Fibroblast of skin of scalp (primary cell): ENCODE measurements around the gene PTRH2. TPM values are rescaled to one million over a fixed set of nuclear protein-coding genes. Genes with fewer than 3 reads are reported as not detected.
"Not testable (repeated sequence)": the region's sequence is repeated elsewhere in the genome, so short reads cannot be mapped to it uniquely, and the experiment has no call there.

Experiments
- DNase-seq: peaks from one replicate; pipeline ENCODE4 v3.0.0-alpha.2; 2013
- polyA plus RNA-seq, 2 experiments: library from polyadenylated mRNA; unstranded; fragments of 120-200 nt; gene quantifications; one replicate each; pipeline ENCODE4 v1.2.1, GENCODE V29; 2013; ENCODE audit not compliant: insufficient read length in 2 of 2

PTRH2 gene
- polyA plus RNA-seq (2013, experiment 1 of 2; ENCODE audit: insufficient read length), result 18.7 TPM
- 19.6 TPM for polyA plus RNA-seq (2013, experiment 2 of 2; ENCODE audit: insufficient read length)

DNA sequence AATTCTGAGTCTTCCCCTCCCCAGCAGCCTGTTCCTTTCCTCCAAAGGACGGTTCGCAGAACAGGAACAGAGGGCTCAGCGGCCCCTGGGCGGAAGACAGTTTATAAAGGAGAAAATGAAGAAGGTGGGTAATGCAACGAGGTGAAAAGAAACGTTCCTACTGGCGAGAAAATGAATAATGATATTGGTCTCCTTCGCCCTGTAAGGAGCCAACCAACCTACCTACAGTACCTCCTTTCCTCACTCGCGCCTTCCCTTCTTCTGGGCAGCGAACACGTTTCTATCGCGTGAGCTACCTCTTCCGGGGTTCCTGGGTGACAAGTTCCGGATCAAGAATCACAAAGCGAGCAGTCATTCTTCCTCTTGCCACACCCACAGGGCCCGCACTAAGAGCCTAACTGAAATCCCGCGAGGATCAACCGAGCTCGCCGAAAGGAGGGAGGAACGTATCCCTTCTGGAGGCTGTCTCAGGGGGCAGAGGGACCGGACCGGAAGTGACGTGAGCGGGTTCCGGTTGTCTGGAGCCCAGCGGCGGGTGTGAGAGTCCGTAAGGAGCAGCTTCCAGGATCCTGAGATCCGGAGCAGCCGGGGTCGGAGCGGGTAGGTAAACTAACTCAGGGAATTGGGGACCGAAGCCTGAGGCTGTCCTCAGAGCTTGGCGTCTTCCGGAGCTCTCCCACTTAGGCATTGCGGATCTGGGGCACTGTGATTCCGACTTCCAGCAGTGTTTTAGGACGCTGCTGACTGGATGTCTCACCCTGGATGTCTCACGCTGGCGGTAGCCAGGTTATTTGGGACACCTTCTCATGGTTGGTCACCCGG lies at the start of gene PTRH2, which contains the start of gene VMP1:
PTRH2 (minus strand) TSS at position 282 of the 822 bp plus-strand sequence. CDS start 9,452 bp downstream, outside the sequence.
VMP1 (plus strand) TSS at position 506 of the 822 bp plus-strand sequence. CDS start 23,793 bp downstream, outside the sequence.
- DNase-seq, result peak; percentile 100

DNA sequence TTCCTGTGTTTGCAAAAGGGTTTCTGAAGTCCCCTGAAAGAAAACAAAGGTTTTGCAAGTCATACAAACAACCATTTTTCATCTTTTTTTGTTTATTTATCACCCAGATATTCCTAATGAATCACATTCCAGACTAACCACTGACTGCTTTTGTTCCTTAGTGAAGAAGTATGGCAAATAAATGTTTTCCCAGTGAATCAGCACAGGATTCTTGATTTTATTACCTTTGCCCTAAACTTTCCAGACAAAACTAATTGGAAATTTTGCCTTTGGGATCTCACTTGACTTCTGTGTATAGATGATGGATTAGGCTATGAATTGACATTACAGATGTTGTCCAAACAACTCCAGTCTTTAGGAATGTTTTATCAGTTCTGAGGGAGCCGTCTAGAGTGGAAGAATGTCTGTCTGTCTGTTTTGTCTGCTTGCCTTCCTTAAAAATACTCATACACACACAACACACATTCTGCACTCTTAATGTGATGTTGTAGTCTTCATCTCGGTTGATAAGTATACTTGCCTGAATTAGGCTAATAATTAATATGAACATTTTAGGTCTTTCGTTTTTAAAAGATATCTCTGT lies 49.1 kb upstream of the PTRH2 start:
- DNase-seq, result peak; percentile 95

DNA sequence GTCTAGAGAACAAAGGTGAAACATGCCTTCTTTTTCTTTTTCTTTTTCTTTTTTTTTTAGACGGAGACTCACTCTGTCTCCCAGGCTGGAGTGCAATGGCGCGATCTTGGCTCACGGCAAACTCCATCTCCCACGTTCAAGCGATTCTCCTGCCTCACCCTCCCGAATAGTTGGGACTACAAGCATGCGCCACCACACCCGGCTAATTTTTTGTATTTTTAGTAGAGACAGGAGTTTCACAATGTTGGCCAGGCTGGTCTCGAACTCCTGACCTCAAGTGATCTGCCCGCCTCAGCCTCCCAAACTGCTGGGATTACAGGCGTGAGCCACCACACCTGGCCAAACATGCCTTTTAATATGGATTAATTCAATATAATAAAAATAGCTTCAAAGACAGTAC lies 47.8 kb upstream of the PTRH2 start:
- DNase-seq, result not testable (repeated sequence)

DNA sequence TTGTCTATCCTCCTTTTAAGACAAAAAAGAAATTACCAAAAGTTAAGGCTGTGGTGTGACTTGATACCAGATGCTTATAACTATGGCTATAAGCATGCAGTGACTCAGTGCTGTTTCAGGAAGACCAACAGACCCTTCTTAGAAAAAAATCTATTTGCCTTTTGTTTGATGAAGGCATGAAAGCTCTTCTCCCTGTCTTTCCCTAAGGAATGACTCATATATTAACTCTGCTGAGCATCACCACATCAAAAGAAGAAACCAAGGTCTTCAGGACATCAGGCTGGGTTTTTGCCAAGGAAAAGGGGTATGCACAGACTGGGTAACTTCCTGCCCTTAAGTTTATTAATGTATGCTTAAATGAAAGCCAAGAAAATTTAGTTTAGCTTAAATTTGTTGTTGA lies 47.3 kb upstream of the PTRH2 start:
- peak; percentile 98 for DNase-seq

DNA sequence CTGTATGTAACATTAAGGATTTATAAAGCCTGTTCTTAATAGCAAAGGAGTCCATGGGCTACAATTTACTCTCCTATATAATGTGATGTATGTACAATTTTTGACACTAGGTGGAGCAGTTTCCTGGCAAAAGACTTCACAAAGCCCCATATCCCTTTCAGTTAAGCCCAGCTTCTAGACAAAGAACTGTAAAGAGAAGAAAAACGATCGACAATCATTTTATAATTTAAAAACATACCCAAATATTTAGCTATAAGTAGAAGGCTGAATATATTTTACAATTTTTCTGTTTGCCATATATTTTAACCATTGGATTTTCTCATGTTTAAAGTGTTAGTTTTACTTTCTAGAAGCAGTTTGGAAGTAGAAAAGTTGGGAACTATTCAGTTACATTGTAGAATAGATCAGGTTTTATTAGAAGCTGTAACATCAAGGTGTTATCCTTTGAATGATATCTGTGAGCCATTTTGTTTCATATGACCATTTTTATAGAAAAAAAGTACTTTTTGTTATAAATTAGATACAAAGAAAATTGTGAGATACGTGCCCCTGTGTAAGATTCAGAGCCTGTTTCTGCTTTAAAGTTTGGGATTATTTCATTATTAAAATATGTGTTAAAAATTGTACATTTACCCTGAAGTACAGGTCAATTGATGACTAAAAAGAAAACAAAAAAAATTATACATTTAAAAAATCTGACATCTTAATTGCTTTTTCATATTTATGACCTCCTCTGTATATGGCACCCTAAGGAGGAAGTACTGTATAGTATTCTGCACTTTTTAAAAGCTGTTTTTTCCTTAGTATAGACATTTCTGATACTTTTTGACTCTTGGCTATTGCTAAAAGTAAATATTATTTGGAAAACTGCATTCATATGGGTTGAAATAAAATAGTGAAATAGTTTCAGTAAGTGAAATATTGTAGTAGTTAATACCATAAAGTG lies 46.6 kb upstream of the PTRH2 start:
- peak; percentile 90 for DNase-seq

DNA sequence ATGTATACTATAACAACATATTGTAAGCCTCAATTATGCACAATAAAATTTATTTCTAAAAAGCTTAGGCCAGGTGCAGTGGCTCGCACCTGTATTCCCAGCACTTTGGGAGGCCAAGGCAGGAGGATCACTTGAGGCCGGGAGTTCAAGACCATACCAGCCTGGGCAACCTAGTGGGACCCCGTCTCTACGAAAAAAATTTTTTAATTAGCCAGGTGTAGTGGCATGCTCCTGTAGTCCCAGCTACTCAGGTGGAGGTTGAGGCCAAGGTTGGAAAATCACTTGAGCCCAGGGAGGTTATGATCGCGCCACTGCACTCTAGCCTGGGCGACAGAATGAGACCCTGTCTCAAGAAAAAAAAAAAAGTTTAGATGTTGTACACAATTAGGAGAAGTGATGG lies 45.7 kb upstream of the PTRH2 start:
- no peak for DNase-seq

DNA sequence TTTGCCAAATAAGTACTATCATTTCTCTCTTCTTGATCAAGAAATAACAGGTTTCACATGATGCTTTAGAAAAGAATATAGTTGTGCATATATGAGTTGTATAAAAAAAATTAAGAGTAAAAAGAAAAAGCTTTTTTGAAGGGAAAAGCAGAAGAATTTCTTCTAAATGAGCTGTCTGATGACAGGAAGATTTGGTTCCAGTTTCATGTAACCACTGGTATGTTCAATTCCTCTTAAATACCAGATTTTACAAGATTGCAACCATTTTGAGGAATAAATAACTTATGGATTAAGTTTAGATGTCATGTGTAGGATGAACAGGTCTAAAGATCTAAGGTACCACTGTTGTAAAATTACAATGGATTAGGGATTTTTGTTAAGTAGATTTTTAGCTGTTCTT lies 45.2 kb upstream of the PTRH2 start:
- DNase-seq, result peak; percentile 44

DNA sequence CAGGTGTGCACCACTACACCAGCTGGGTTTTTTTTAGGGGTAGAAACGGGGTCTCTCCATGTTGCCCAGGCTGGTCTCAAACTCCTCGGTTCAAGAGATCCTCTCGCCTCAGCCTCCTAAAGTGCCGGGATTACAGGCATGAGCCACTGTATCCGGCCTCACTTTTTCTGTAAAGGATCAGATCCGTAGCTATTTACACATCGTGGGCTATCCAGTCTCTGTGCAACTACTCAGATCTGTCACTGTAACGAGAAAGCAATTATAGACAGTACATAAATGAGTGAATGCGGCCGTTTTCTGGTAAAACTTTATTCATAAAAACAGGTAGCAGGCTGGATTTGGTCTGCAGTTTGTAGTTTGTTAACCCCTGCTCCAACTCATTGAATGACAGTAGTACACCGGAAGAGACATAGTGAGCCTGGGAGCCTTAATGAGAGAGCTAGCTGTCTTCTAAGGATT lies 44.8 kb upstream of the PTRH2 start:
- DNase-seq, result no peak

DNA sequence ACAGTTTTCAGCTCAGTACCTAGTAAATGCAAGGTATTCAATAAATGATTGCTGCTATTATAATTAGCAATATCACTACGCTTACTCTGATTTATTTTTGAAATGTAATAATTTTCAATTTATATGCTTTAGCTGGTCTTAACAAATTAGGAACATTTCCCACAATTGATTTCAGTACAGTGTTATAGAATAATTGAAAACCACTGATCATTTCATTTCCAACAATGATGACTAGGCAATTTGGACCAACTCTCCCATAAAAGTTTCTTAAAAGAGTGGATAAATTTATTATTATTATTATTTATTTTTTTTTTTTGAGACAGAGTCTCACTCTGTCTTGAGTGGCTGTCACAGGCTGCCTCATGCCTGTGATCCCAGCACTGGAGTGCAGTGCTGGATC lies 41.4 kb upstream of the PTRH2 start:
- DNase-seq, result no peak

DNA sequence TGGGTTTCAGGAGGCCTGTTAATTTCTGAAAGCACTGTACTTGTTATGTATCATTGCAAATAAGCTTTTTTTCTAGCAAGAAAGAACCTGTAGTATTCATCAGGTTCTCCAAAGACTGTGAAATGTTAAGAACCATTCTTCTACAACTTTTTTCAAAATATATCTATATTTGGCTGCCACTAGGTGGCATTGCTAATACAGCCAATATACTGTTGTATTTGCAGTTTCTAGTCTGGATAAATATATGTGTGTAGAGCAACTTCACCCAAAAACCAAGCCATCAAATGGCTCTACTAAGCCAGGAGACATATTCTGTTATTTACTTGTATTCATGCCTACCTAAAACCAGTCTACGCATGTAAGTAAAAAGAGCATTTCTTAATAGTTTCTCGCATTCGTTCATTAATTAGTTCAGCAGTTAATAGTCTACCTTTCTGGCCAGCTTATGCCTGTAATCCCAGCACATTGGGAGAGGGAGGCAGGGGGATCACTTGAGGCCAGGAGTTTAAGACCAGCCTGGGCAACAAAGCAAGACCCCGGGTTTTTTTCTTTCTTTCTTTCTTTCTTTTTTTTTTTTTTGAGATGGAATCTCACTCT lies 39.7 kb upstream of the PTRH2 start:
- DNase-seq, result peak; percentile 62

DNA sequence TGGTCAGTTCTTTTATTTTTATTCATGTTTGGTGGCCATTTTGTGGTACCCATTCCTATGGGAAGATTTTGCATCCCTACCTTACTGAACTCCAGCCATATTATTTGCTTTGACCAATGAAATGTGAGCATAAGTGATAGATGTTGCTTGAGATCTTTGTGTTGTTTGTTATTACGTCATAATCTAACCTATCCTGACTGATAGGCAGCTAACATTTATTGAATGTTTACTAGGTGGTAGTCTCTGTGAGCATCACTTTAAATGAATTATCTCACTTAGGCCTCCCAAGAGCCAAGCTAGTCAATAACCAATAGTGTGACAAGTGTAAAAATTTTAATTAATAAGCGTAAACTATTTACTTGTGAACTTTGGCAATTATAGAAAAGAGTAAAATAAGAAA lies 37.8 kb upstream of the PTRH2 start:
- no peak for DNase-seq

DNA sequence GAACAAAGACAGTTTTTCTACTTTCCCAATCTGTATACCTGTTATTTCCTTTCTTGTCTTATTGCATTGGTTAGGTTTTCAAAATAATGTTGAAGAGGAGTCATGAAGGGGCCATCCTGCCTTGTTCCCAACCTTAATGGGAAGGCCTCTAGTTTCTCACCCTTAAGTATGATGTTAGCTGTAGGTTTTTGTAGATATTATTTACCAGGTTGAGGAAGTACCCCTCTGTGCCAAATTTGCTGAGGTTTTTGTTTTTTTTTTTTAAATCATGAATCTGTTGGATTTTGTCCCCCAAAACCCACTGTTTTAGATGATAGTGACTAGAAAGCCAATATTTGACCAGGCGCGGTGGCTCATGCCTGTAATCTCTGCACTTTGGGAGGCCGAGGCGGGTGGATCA lies 36.6 kb upstream of the PTRH2 start:
- no peak for DNase-seq

DNA sequence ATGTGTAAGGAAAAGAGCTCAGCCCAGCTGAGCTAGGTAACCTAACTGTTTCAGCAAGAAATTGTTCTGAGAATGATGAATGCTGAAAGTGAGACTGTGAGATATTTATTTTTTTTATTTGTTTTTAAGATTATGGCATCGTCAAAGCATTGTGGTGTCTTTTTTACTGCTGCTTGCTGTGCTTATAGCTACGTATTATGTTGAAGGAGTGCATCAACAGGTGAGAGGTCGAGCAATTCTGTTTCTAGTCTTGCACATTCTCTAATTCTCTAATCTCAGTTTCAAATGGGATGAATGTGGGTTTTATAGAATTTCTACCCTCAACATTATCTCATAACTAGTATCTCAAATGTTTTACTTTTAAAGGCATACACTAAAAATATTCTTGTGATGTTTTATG lies 30.1 kb upstream of the PTRH2 start:
- no peak for DNase-seq

DNA sequence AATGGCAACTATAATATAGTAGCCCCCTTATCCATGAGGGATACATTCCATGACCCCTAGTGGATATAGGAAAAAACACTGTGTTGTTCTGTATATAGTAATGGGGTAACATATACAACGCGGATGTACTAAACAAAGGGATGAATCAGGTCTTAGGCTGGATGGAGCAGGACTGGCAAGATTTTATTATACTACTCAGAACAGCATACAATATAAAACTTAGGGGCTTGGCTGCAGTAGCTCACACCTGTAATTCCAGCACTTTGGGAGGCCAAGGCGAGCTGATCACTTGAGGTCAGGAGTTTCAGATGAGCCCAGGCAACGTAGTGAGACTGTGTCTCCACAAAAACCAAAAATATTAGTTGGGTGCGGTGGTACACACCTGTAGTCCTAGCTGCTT lies 27.0 kb upstream of the PTRH2 start:
- no peak for DNase-seq

DNA sequence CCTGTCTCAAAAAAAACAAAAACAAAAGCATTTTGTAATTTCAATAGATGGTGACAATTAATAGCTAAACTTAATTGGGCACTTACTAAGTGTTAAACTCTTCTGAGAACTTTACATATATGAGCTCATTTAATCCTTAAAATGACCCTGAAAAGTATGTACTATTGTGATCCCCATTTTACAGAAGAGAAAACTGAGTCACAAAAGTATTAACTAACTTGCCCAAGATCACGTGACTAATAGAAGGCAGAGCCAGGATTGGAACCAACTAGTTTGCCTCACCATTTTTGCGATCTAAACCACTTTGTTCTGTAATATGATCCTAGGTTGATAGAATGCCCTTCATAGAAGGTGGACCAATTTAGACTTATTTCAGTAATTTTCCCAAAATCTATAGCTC lies 26.5 kb upstream of the PTRH2 start:
- no peak for DNase-seq

DNA sequence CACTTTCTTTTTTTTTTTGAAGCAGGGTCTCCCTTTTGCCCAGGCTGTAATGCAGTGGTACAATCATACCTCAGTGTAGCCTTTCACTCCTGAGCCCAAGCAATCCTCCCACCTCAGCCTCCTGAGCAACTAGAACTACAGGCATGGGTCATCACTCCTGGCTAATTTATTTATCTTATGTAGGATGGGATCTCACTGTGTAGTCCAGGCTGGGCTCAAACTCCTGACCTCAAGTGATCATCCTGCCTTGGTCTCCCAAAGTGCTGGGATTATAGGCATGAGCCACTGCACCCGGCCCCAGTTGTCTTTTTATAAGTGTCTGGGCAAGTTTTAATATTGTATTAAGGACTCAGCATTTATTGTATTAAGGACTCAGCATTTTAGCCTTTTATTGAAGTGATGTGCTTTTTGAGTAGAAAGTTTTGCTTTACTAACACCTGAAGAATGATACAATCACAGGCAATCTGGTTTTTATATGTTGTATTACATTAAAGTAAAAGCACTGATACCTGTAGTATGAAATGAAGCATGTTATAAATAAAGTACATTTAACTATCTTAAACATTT lies 23.1 kb upstream of the PTRH2 start:
- DNase-seq, result no peak

DNA sequence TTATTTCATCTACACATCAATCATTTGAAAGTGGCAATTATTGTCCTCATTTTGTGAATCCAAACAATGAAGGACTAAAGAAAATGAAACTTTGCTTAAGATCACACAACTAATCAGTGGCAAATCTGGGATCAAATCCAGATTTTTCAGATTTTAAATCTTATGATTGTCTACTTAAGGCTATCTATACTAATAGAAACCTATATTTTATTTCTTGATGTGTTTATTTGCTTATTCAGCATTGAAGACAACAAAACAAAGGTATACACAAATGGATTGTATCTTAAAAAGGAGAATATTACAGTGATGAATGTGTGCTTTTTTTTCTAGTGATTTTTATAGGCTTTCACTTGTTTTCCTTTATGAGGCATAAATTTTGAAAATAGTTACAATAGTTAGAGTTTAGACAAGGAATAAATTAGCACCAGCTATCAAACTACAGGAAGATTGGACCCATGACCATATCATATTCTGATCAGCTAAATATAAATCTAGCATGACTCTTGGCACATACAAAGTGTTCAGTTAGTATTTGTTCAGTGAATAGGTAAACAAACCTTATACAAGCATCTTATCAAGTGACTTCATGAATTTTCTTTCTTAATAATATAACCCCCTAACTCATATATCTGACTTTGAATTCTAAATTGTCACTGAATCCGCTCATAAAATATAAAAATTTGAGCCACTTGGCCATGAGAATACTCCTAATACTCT lies 20.7 kb upstream of the PTRH2 start:
- DNase-seq, result no peak

DNA sequence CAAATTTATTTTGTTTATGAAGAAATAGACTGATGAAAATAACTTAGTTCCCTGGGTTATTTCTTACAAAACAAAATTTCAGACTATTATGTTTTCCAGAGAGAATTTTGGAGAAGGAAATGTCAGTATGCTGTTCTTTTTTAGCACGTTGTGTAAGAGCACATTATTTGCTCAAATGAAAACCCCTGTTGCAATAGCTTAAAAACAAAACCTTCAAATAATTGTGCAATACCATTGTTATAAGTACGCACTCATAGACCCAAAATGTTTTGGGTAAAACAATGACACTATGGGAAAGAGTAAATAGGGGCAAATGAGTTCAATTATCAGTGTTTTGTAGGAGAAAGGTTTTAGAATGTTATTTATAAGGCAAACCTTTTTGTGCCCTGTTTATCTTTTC lies 18.5 kb upstream of the PTRH2 start:
- DNase-seq, result no peak

DNA sequence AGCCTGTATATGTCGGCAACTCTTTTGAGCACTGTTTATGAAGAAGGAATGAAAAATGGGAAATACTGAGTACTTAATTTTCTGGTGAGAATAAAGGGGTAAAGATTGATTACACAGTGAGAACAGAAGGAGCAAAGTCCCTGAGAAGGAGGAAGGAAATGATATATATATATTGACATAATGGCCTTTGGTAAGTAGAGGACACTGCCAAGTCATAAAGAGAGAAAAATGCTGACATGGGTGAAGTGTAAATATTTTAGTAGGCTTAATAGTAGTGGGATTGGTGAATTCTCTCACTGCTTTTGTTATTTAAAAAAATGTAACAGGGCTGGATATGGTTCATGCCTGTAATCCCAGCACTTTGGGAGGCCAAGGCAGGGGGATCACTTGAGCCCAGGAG lies 16.4 kb upstream of the PTRH2 start:
- DNase-seq, result no peak

DNA sequence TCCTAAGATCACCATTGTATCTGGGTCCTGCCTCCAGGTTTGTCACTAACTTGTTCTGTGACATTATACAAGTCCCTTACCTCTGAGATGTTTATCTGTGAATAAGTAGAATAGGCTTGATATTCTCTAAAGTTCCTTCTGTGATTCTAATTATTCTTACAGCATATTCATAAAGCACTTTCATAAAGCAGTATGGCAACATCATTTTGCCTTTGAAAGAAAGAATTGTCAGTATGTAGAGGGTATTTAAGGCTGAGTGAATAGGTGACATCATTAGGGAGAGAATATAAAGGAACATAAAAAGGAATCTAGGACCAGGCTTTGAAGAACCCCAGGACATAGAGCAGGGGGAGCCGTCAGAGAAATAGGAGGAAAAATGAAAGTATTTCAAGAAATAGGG lies 15.8 kb upstream of the PTRH2 start:
- DNase-seq, result no peak

DNA sequence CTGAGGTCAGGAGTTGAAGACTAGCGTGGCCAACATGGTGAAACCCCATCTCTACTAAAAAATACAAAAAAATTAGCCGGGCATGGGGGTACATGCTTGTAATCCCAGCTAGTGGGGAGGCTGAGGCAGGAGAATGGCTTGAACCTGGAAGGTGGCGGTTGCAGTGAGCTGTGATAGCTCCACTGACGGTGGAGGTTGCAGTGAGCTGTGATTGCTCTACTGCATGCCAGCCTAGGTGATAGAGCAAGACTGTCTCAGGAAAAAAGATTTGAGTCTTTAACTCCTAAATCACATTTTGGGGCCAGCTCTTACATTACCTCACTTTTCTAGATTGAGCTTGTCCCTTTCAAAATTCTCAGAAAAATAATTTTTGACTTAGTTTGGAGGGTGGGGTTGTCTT lies 15.4 kb upstream of the PTRH2 start:
- DNase-seq, result no peak
